WI38 (cell line): ENCODE data around the gene BCL7A.

ENCODE experiments used
- H3K4me3 ChIP-seq: 2 replicates; pipeline ENCODE4 v1.5.1; 2011; ENCODE audit warnings: low read depth, mild to moderate bottlenecking, control low read depth, low read length
- CTCF ChIP-seq: IDR thresholded peaks from 2 replicates; pipeline ENCODE4 v1.5.1; 2012; ENCODE audit warnings: low read depth, mild to moderate bottlenecking, control low read depth, low read length

BCL7A gene

DNA sequence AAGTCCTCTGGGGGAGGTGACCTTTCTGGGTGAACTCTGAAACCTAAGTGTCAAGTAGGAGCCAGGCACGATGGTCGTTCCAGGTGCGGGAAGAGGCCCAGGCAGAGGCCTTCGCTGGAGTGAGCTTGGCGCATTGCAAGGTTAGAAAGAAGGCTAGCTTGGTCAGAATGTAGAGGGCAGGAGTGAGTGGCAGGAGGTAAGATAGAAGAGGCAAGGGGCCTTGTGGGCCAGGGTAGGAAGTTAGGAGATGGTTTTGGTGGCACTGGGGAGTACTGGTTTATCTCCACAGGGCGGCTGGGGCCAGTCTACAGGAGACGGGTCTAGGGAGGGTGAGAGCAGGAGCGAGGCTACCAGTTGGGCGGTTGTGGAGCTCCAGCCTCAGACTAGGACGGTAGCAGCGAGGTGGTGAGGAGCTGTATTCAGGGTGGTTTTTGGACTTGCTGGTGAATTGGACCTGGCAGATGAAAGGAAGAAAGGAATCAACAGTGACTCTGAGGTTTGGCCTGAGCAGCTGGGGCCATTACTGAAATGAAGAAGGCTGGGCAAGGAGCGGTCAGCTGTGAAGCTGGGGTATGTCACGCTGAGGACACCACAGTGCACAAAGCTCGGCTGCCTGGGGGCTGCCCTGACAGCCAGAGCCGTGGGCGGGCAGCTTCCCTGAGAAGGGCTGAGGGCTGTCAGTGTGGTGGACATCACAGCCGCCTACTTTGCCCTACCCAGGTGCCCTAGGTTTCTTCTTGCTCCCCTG is 65.9 kb downstream of the BCL7A start:
- no peak overlapping the region for H3K4me3 ChIP-seq
- no peak for TF ChIP-seq CTCF

- H3K4me3 ChIP-seq: no peak overlapping the region
- TF ChIP-seq CTCF: no peak
Measured at GRCh38 chr12:122088179-122088810, 66.6 kb downstream of the BCL7A start.

GRCh38 chr12:122089077-122089476 is 67.4 kb downstream of the BCL7A start:
- H3K4me3 ChIP-seq: no peak overlapping the region
- no peak for TF ChIP-seq CTCF

- no peak for TF ChIP-seq CTCF
- no peak overlapping the region for H3K4me3 ChIP-seq
Measured at GRCh38 chr12:122090759-122091515, 69.3 kb downstream of the BCL7A start.

DNA sequence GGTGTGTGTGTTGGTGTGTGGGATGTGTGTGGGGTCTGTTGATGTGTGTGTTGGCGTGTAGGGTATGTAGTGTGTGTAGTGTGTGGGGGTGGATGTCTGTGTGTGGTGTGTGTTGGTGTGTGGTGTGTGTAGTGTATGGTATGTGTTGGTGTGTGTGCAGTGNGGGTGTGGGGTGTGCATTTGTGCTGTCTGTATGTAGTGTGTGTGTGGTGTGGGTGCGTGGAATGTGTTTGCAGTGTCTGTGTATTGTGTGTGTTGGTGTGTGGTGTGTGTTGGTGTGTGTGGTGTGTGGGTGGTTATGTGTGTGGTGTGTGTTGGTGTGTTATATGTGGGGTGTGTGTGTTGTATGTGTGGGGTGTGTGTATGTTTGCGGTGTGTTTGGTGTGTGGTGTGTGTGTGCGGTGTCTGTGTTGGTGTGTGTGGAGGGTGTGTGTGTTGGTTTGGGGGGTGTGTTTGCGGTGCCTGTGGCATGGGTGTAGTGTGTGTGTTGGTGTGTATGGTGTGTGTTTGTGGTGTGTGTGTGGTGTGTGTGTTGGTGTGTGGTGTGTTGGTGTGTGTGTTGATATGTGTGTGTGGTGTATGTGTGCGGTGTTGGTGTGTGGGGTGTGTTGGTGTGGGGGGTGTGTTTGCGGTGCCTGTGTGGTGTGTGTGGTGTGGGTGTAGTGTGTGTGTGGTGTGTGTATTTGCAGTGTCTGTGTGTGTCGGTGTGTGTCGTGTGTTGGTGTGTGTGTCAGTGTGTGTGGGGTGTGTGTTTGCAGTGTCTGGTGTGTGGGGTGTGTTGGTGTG is 71.6 kb downstream of the BCL7A start:
- no peak for TF ChIP-seq CTCF
- no peak overlapping the region for H3K4me3 ChIP-seq

- no peak for TF ChIP-seq CTCF
- no peak overlapping the region for H3K4me3 ChIP-seq
Measured at GRCh38 chr12:122094137-122094734, 72.6 kb downstream of the BCL7A start.
